ENCODE results near the gene RNF13. TPM values are rescaled to one million over a fixed set of nuclear protein-coding genes. Genes with fewer than 3 reads are reported as not detected.
"Not testable (repeated sequence)": the region's sequence is repeated elsewhere in the genome, so short reads cannot be mapped to it uniquely, and the experiment has no call there.

RNF13 gene
- polyA plus RNA-seq, 3 donors, result 31.6 to 48.0 (median 43.0) TPM

DNA sequence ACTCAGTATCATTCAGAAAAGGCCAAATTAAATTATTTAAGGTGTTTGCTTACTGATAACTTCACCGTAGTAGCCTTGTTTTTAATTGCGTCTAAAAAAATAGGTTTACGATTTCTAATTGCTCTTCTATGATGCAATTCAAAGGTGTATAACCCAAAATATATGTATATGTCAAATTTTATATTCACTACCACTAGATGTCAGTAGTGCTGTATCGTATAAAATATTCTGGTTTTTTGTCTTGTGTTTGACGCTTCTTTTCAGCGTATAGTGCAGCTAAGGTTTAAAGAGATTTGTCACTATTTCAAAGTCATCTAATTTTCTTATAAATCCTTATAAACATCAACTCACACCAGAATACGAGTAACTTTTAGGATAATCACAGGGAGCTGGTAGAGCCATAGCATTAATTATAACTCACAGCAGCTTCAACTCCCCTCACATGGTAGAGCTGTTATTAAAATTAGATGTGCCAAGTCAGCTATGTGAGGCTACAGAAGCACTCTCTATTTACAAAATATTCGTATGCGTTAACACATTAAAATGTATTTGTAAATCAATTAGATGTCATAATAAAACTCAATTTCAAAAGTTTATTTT, 154.2 kb downstream of the RNF13 start:
- H3K27ac ChIP-seq (ENCODE audit: low read depth, low read length), result no peak overlapping the region
- 19 to 30% (median 26%) methylated on average over 9 of the region's 9 CpGs for WGBS, 3 donors

GRCh38 chr3:149968216-149968615, 155.2 kb downstream of the RNF13 start:
- H3K27ac ChIP-seq (ENCODE audit: low read depth, low read length), result no peak overlapping the region
- WGBS, 3 donors, result 70 to 93% (median 85%) methylated on average over 8 of the region's 8 CpGs

- H3K27ac ChIP-seq (ENCODE audit: low read depth, low read length), result no peak overlapping the region
- WGBS, 3 donors, result 18 to 44% (median 41%) methylated on average over 15 of the region's 15 CpGs
Measured at GRCh38 chr3:149969110-149969939, 156.3 kb downstream of the RNF13 start.

GRCh38 chr3:149969940-149970715, 157.1 kb downstream of the RNF13 start:
- no peak overlapping the region for H3K27ac ChIP-seq (ENCODE audit: low read depth, low read length)
- WGBS, 3 donors, result 1% methylated on average over 59 to 73 of the region's 73 CpGs

- WGBS, 3 donors, result 0 to 1% (median 0%) methylated on average over 57 to 102 of the region's 102 CpGs
- H3K27ac ChIP-seq (ENCODE audit: low read depth, low read length), result no peak within 1 kb of the TSS
Measured at GRCh38 chr3:149970716-149971402, 157.8 kb downstream of the RNF13 start, which contains the start of gene PFN2. TSS of gene PFN2 (minus strand) at chr3:149970895. CDS start at chr3:149970856, 39 bp downstream.

DNA sequence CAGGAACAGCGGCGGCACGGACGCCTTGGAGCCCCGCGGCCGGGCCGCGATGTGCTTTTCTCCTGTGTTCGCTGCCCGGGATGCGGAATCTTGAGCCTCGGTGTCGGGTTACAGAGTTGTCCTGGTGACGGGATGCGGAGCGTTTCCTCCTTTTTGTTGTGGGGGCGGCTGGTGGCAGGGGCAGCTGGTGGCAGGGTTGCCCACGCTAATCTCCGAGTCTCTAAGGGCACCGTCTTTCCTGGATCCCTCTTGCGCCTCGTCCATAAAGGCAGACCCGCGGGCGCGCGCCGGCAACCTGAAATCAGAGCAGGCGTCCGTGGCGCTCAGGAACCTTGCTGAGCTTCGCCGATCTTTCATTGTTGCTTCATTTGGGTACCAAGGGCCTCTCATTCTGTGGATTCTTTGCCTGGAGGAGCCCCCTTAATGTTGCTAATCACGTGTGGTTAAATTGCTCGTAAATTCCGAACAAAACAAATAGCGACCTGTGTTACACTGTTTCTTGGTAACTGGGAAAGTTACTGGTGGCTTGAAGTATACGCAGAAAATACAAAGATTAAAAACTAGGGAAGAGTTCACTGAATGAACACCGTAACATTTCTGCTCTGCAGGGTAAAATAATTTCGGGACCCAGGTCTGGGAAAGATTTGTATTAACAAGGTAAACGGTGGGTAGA, 158.5 kb downstream of the RNF13 start:
- 1 to 2% (median 1%) methylated on average over 40 to 42 of the region's 42 CpGs for WGBS, 3 donors
- no peak overlapping the region for H3K27ac ChIP-seq (ENCODE audit: low read depth, low read length)

DNA sequence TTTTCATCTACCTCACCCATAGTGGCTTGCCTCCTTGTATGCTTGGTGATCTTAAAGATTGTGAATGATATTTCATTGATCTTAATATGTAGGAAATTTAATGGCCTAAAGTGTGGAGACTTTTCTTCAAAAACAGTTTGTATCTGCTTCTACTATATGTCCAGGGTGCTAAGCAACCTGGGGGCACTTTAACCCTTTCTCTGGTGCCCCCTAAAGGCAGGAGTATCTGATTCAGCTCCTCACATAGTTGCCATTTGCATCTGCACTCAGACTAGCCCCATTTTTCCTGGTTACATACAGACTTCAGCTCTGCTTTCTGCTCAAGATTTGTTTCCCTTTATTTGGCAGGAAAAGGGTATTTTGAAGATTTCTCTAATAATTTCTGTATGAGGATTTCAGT, 162.9 kb downstream of the RNF13 start:
- no peak overlapping the region for H3K27ac ChIP-seq (ENCODE audit: low read depth, low read length)

- WGBS, 3 donors, result 49 to 81% (median 62%) methylated on average over 2 of the region's 2 CpGs
- no peak overlapping the region for H3K27ac ChIP-seq (ENCODE audit: low read depth, low read length)
Measured at GRCh38 chr3:149977386-149977785, 164.4 kb downstream of the RNF13 start.

GRCh38 chr3:149981979-149982378, 169.0 kb downstream of the RNF13 start:
- not testable (repeated sequence) for H3K27ac ChIP-seq (ENCODE audit: low read depth, low read length)
- 73 to 75% (median 73%) methylated on average over 3 to 4 of the region's 10 CpGs for WGBS, 3 donors

GRCh38 chr3:149983053-149983452, 170.0 kb downstream of the RNF13 start:
- 91 to 96% (median 96%) methylated on average over 32 of the region's 32 CpGs for WGBS, 3 donors

DNA sequence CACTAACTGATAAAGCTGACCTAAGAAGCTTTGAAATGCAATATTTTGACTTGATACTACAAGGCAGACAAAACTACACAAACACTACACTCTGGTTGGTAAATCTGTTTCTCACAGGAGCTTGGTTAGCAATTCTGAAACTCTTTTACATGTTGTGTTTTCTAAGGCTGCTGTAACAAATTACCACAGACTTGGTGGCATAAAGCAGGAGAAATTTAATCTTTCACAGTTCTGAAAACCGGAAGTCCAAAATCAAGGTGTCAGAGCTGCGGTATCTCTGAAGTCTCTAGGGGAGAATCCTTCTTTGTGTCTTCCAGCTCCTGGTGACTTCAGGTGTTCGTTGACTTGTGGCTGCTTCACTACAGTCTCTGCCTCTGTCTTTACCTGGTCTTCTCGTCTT, 170.6 kb downstream of the RNF13 start:
- no peak overlapping the region for H3K27ac ChIP-seq (ENCODE audit: low read depth, low read length)
- 86 to 98% (median 92%) methylated on average over 4 of the region's 4 CpGs for WGBS, 3 donors

More at GRCh38 chr3:149983053-149983452, 170.0 kb downstream of the RNF13 start:
- not testable (repeated sequence) for H3K27ac ChIP-seq (ENCODE audit: low read depth, low read length)

DNA sequence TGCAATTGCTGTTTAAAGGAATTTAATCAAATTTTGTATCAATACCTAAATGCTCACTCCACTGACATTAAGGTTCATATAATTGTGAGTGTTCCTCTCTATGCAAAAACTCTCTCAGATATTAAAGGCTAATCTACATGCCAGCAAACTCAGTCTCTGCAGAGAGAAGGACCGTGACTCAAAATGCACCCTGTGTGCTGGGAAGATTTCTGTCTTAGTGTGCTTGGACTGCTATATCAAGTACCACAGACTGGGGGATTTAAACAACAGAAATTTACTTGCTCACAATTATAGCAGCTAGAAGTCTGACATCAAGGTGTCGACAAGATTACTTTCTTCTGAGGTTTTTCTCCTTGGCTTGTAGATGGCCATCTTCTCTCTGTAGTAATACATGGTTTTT, 176.3 kb downstream of the RNF13 start:
- no peak overlapping the region for H3K27ac ChIP-seq (ENCODE audit: low read depth, low read length)

GRCh38 chr3:149990423-149990948, 177.5 kb downstream of the RNF13 start:
- no peak overlapping the region for H3K27ac ChIP-seq (ENCODE audit: low read depth, low read length)
- WGBS, 3 donors, result 67 to 90% (median 75%) methylated on average over 1 of the region's 1 CpG

More for the DNA sequence above, 176.3 kb downstream of the RNF13 start:
- 91 to 96% (median 92%) methylated on average over 2 of the region's 2 CpGs for WGBS, 3 donors

- no peak overlapping the region for H3K27ac ChIP-seq (ENCODE audit: low read depth, low read length)
- 91 to 99% (median 97%) methylated on average over 4 of the region's 4 CpGs for WGBS, 3 donors
Measured at GRCh38 chr3:149992416-149993058, 179.5 kb downstream of the RNF13 start.

DNA sequence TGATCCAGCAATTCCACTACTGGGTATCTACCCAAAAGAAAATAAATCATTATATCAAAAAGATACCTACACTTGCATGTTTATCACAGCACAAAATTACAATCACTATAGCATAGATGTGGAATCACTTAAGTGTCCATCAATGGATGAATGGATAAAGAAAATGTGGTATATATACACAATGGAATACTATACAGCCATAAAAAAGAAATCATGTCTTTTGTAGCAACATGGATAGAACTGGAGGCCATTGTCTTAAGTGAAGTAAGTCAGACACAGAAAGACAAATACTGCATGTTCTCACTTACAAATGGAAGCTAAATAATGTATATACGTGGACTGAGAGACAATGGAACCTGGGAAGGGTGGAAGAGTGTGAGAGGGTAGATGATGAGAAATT, 185.9 kb downstream of the RNF13 start:
- H3K27ac ChIP-seq (ENCODE audit: low read depth, low read length), result no peak overlapping the region
- WGBS, 3 donors, result 92 to 100% (median 95%) methylated on average over 1 of the region's 1 CpG

DNA sequence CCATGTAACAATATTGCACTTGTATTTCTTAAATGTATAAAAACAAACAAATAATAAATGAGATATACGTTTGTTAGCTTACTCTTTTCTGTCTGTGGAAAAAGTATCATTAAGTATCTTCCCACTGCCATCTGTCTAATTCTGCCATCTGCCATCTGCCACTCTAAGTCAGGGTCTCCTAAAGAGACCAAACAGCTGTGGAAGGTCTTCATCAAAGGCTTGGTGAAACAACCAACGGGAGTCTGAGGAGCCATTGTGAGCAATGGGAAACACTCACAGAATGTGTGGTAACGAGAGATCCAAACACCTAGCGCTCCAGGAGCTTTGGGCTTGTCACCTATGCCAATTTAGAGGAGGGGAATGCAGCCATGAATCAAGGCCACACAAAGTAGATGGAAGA, 186.4 kb downstream of the RNF13 start:
- WGBS, 3 donors, result 89 to 95% (median 93%) methylated on average over 4 of the region's 4 CpGs

DNA sequence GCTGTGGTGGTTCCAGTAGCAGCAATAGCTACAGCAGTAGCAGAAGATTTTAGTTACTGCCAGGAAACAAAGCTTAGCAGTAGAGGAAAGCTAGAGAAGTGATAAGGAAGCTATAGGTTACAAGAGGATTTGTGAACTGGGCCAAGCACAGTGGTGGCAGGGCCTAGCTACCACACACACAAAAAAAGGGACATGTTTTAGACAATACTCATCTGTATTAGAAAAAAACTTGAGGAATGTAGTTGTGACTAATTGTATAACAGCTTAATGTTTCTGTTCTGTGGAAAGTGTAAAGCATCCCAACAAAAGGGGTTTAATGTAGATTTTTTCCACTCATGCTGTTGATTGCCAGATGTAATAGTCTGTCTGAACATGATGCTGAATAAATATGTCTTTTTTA, 187.6 kb downstream of the RNF13 start:
- H3K27ac ChIP-seq (ENCODE audit: low read depth, low read length), result no peak overlapping the region

More for the DNA sequence above, 186.4 kb downstream of the RNF13 start:
- H3K27ac ChIP-seq (ENCODE audit: low read depth, low read length), result no peak overlapping the region
